Stimulated activated CD4-positive, alpha-beta T cell treated with anti-CD3 and anti-CD28 coated beads, Interleukin-1b, Interleukin-23, amount 100 ng/mL, for 4 hours (primary cell): ENCODE measurements around the gene HNRNPA2B1.

Experiments
- DNase-seq, 2 donors: peaks; one replicate each; pipeline ENCODE4 v3.0.0-alpha.2; 2020; ENCODE audit warnings: low read depth in 2 of 2

HNRNPA2B1 gene

GRCh38 chr7:26200444-26201246, at the start of gene HNRNPA2B1:
HNRNPA2B1 (minus strand) TSS chr7:26200746; CDS start chr7:26200577, 169 bp downstream.
- DNase-seq = peak; percentile 93 to 98

- DNase-seq = no peak
Measured at GRCh38 chr7:26250239-26250638, 49.7 kb upstream of the HNRNPA2B1 start.

- DNase-seq = no peak
Measured at GRCh38 chr7:26245150-26245549, 44.6 kb upstream of the HNRNPA2B1 start.

- no peak for DNase-seq
Measured at GRCh38 chr7:26238032-26238431, 37.5 kb upstream of the HNRNPA2B1 start.

GRCh38 chr7:26237035-26237807, 36.7 kb upstream of the HNRNPA2B1 start:
- no peak for DNase-seq

- DNase-seq = no peak
Measured at GRCh38 chr7:26233902-26234511, 33.5 kb upstream of the HNRNPA2B1 start.

- DNase-seq = no peak
Measured at GRCh38 chr7:26227987-26228386, 27.4 kb upstream of the HNRNPA2B1 start.

GRCh38 chr7:26224359-26224758, 23.8 kb upstream of the HNRNPA2B1 start:
- DNase-seq = no peak

- DNase-seq = no peak
Measured at GRCh38 chr7:26216049-26216448, 15.5 kb upstream of the HNRNPA2B1 start.

- no peak for DNase-seq
Measured at GRCh38 chr7:26213807-26214515, 13.4 kb upstream of the HNRNPA2B1 start.

GRCh38 chr7:26212921-26213718, 12.6 kb upstream of the HNRNPA2B1 start:
- no peak for DNase-seq

GRCh38 chr7:26208040-26208439, 7.5 kb upstream of the HNRNPA2B1 start:
- no peak for DNase-seq

GRCh38 chr7:26203016-26203415, 2.5 kb upstream of the HNRNPA2B1 start:
- no peak for DNase-seq

GRCh38 chr7:26202019-26202990, 1.8 kb upstream of the HNRNPA2B1 start:
- peak; percentile 63 to 69 for DNase-seq

GRCh38 chr7:26201247-26202018, 887 bp upstream of the HNRNPA2B1 start, which contains the start of gene CBX3:
CBX3 (plus strand) TSS chr7:26201745; CDS start chr7:26202999, 1,254 bp downstream.
- peak; percentile 70 to 78 for DNase-seq

GRCh38 chr7:26200038-26200443, 505 bp downstream of the HNRNPA2B1 start:
- peak; percentile 66 to 69 for DNase-seq

- peak; percentile 47 to 48 for DNase-seq
Measured at GRCh38 chr7:26199301-26200037, 1.1 kb downstream of the HNRNPA2B1 start.

GRCh38 chr7:26198781-26199169, 1.8 kb downstream of the HNRNPA2B1 start:
- DNase-seq = no peak
